Measurements from ENCODE around the gene CPT1A. TPM values are rescaled to one million over a fixed set of nuclear protein-coding genes. Genes with fewer than 3 reads are reported as not detected.

The CPT1A gene
- total and polyA plus RNA-seq, 9 donors, result 25.3 to 87.1 (median 44.3) TPM

GRCh38 chr11:68812526-68812925 is 29.2 kb downstream of the CPT1A start:
- no peak for DNase-seq
- intact Hi-C loops (cut with DNase I), result no loop called here
- TF ChIP-seq CTCF (IDR thresholded peaks at IDR 0.05), result no peak
- TF ChIP-seq EP300 (IDR thresholded peaks at IDR 0.05), result no peak
- TF ChIP-seq POLR2A (IDR thresholded peaks at IDR 0.05), result no peak
- Histone ChIP-seq H3K9me3 (no peaks in the 10 kb centered on the region), H3K27ac (no peak overlapping the region), H3K36me3 (no peaks in the 10 kb centered on the region), H3K4me3 (no peak overlapping the region), H3K4me1 (ENCODE audit: insufficient read depth) (peaks cover 6% of the 10 kb centered on the region), H3K27me3 (no peaks in the 10 kb centered on the region)
- 76 to 89% (median 85%) methylated on average over 15 of the region's 15 CpGs for WGBS, 3 donors

GRCh38 chr11:68810164-68810563 is 31.6 kb downstream of the CPT1A start:
- no peak for DNase-seq
- intact Hi-C loops (cut with DNase I), result no loop called here
- Histone ChIP-seq H3K4me1 (ENCODE audit: insufficient read depth) (no peaks in the 10 kb centered on the region), H3K36me3 (no peaks in the 10 kb centered on the region), H3K27ac (no peak overlapping the region), H3K9me3 (no peaks in the 10 kb centered on the region), H3K27me3 (no peaks in the 10 kb centered on the region), H3K4me3 (no peak overlapping the region)
- WGBS, 3 donors, result 71 to 86% (median 84%) methylated on average over 7 of the region's 7 CpGs
- TF ChIP-seq POLR2A (IDR thresholded peaks at IDR 0.05) (no peak), CTCF (IDR thresholded peaks at IDR 0.05) (no peak), EP300 (IDR thresholded peaks at IDR 0.05) (no peak)

GRCh38 chr11:68809506-68809905 is 32.2 kb downstream of the CPT1A start:
- Histone ChIP-seq H3K27me3 (no peaks in the 10 kb centered on the region), H3K36me3 (no peaks in the 10 kb centered on the region), H3K27ac (no peak overlapping the region), H3K4me1 (ENCODE audit: insufficient read depth) (no peaks in the 10 kb centered on the region), H3K4me3 (no peak overlapping the region), H3K9me3 (no peaks in the 10 kb centered on the region)
- DNase-seq, result no peak
- intact Hi-C loops (cut with DNase I), result no loop called here
- TF ChIP-seq CTCF (IDR thresholded peaks at IDR 0.05), result no peak
- no peak for TF ChIP-seq POLR2A (IDR thresholded peaks at IDR 0.05)
- no peak for TF ChIP-seq EP300 (IDR thresholded peaks at IDR 0.05)
- 68 to 78% (median 77%) methylated on average over 5 of the region's 5 CpGs for WGBS, 3 donors

- TF ChIP-seq CTCF (IDR thresholded peaks at IDR 0.05), result no peak
- no peak for TF ChIP-seq POLR2A (IDR thresholded peaks at IDR 0.05)
- TF ChIP-seq EP300 (IDR thresholded peaks at IDR 0.05), result no peak
- H3K4me1 ChIP-seq (ENCODE audit: insufficient read depth), result no peaks in the 10 kb centered on the region
- no peaks in the 10 kb centered on the region for H3K27me3 ChIP-seq
- H3K9me3 ChIP-seq, result no peaks in the 10 kb centered on the region
- H3K36me3 ChIP-seq, result no peaks in the 10 kb centered on the region
- no peak overlapping the region for H3K4me3 ChIP-seq
- no peak overlapping the region for H3K27ac ChIP-seq
- no peak for DNase-seq
- WGBS, 3 donors, result 85 to 86% (median 86%) methylated on average over 2 of the region's 2 CpGs
- intact Hi-C loops (cut with DNase I), result no loop called here
Measured at GRCh38 chr11:68808787-68809186, 32.9 kb downstream of the CPT1A start.

Measured in ovary (tissue), 9 donors.